ENCODE results near the gene BEX4. TPM values are rescaled to one million over a fixed set of nuclear protein-coding genes. Genes with fewer than 3 reads are reported as not detected.

BEX4 gene
- total RNA-seq, 2 experiments from 2014 or later: 9.9 to 11.2 TPM

- CTCF ChIA-PET: no interaction called here
- POLR2A ChIA-PET: no interaction called here
- peaks cover 20% of the 10 kb centered on the region for H3K4me1 Mint-ChIP-seq
- H3K9me3 Mint-ChIP-seq: no peaks in the 10 kb centered on the region
- DNase-seq: peak; percentile 44
- peaks cover 8% of the 10 kb centered on the region for H3K27me3 Mint-ChIP-seq
- H3K36me3 Mint-ChIP-seq (ENCODE audit: low read depth): peaks cover 11% of the 10 kb centered on the region
- peak overlapping the region; percentile 96 for H3K27ac Mint-ChIP-seq
- peak overlapping the region; percentile 91 for H3K4me3 Mint-ChIP-seq
Observed at GRCh38 chrX:103254171-103254824, 39.4 kb downstream of the BEX4 start.

GRCh38 chrX:103254921-103255493 lies 40.1 kb downstream of the BEX4 start, which contains the start of gene TCEAL8:
Gene TCEAL8, minus strand, starts transcription at chrX:103255155. Its CDS starts 1,176 bp downstream, at chrX:103253979.
- Mint-ChIP-seq H3K9me3 (no peaks in the 10 kb centered on the region), H3K36me3 (ENCODE audit: low read depth) (peaks cover 11% of the 10 kb centered on the region), H3K4me1 (peaks cover 20% of the 10 kb centered on the region), H3K27ac (peak within 1 kb of the TSS; percentile 96), H3K27me3 (peaks cover 8% of the 10 kb centered on the region), H3K4me3 (peak within 1 kb of the TSS; percentile 91)
- ChIA-PET POLR2A (no interaction called here), CTCF (no interaction called here)
- peak; percentile 71 for DNase-seq

GRCh38 chrX:103256651-103257050 lies 41.7 kb downstream of the BEX4 start:
- H3K4me1 Mint-ChIP-seq: peaks cover 20% of the 10 kb centered on the region
- ChIA-PET CTCF (no interaction called here), POLR2A (no interaction called here)
- H3K27me3 Mint-ChIP-seq: peaks cover 14% of the 10 kb centered on the region
- no peak for DNase-seq
- H3K9me3 Mint-ChIP-seq: no peaks in the 10 kb centered on the region
- H3K27ac Mint-ChIP-seq: no peak overlapping the region
- H3K4me3 Mint-ChIP-seq: no peak overlapping the region
- peaks cover 11% of the 10 kb centered on the region for H3K36me3 Mint-ChIP-seq (ENCODE audit: low read depth)

- peaks cover 19% of the 10 kb centered on the region for H3K4me1 Mint-ChIP-seq
- peaks cover 8% of the 10 kb centered on the region for H3K36me3 Mint-ChIP-seq (ENCODE audit: low read depth)
- peaks cover 22% of the 10 kb centered on the region for H3K27me3 Mint-ChIP-seq
- DNase-seq: no peak
- H3K9me3 Mint-ChIP-seq: no peaks in the 10 kb centered on the region
- H3K4me3 Mint-ChIP-seq: no peak overlapping the region
- H3K27ac Mint-ChIP-seq: no peak overlapping the region
- ChIA-PET POLR2A (no interaction called here), CTCF (no interaction called here)
Observed at GRCh38 chrX:103258275-103258674, 43.4 kb downstream of the BEX4 start.

Other genes starting within 250 kb of the BEX4 start
- gene BEX1, start 150.9 kb upstream of the BEX4 start, total RNA-seq: not detected
- not detected for gene NXF3, start 122.0 kb upstream of the BEX4 start, total RNA-seq
- gene TCEAL8, start 40.0 kb downstream of the BEX4 start, total RNA-seq: 10 to 100 TPM; 35.2 to 48.1 TPM
- gene TCEAL5, start 61.6 kb downstream of the BEX4 start, total RNA-seq: not detected
- gene BEX2, start 95.9 kb downstream of the BEX4 start, total RNA-seq: 1 to 10 TPM; 5.0 to 5.3 TPM
- gene TCEAL7, start 115.1 kb downstream of the BEX4 start, total RNA-seq: not detected
- not detected for gene TCEAL9, start 141.4 kb downstream of the BEX4 start, total RNA-seq
- gene BEX3, start 161.4 kb downstream of the BEX4 start, total RNA-seq: 1 to 10 TPM; 5.4 to 6.3 TPM